Activated CD8-positive, alpha-beta memory T cell treated with anti-CD3 and anti-CD28 coated beads for 36 hours (primary cell): ENCODE data around the gene TAF6L. TPM values are rescaled to one million over a fixed set of nuclear protein-coding genes. Genes with fewer than 3 reads are reported as not detected.

ENCODE experiments used
- CTCF ChIA-PET: fragments of 350-600 bp; sonication (Branson Sonifier 250); formaldehyde crosslinking; loops from one replicate; lab custom pipeline; 2021; ENCODE audit warnings: antibody characterized with exemption; lab: Charles Lee
- POLR2A ChIA-PET: fragments of 350-600 bp; sonication (Branson Sonifier 250); formaldehyde crosslinking; loops from one replicate; lab custom pipeline; 2021; ENCODE audit warnings: antibody characterized with exemption; lab: Charles Lee
- total RNA-seq, 2 experiments: library from RNA; stranded (reverse); gene quantifications; one replicate each; pipeline ENCODE4 v1.2.3, GENCODE V29; 2021

Gene TAF6L
- total RNA-seq, 2 experiments from 2014 or later = 17.5 to 18.6 TPM

DNA sequence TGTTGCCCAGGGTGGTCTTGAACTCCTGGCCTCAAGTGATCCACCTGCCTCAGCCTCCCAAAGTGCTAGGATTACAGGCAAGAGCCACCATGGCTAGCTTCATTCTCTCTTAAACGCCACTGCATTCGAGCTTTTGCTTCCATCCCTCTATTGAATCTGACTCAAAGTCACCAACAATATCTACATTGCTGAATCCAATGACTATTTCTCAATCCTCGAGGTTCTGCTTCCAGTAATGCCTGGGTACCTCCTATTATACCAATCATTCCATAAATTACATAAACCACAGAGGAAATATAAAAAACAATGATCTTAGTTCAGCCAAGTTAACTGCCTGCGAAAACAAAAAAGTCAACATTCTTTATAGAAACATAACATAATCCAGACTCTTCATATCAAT, 45.9 kb downstream of the TAF6L start:
- POLR2A ChIA-PET = interaction anchor here (0.6 to 1.7 kb wide), 4 partner anchors 11 to 39 kb away, joined by 3 to 6 read pairs (median 6); partner anchors contain the start of gene NXF1

DNA sequence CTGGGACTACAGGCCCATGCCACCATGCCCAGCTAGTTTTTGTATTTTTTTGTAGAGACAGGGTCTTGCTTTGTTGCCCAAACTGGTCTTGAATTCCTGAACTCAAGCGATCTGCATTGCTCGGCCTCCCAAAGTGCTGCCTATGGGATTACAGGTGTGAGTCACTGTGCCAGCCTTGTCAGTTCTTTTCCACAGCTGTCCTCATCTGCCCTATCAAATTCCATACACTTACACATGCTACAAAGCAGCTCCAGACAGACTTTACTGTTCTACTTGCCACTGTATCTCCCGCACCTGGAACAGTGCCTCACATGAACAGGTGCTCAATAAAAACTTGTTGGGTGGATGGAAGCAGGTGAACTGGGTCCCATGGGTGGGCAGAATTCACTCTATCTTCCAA, 52.5 kb downstream of the TAF6L start:
- CTCF ChIA-PET = interaction anchor here (0.8 kb wide), 1 partner anchor 36 kb away, joined by 3 read pairs; no protein-coding TSS in a partner anchor
- POLR2A ChIA-PET = no interaction called here

More for the DNA sequence above, 45.9 kb downstream of the TAF6L start:
- CTCF ChIA-PET = interaction anchor here (0.7 to 2.4 kb wide), 3 partner anchors 9 to 30 kb away, joined by 3 to 10 read pairs (median 5); partner anchors contain the start of genes NXF1 and TMEM179B

DNA sequence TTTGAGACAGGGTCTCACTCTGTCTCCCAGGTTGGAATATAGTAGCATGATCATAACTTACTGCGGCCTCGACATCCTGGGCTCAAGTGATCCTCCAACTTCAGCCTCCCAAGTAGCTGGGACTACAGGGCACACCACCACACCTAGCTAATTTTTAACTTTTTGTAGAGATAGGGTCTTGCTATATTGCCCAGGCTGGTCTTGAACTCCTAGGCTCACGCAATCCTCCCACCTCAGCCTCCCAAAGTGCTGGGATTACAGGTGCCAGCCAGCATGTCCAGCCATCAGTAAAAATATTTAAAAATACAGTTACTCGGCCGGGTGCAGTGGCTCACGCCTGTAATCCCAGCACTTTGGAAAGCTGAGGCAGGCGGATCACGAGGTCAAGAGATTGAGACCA, 56.9 kb downstream of the TAF6L start:
- POLR2A ChIA-PET = interaction anchor here (0.6 kb wide), 1 partner anchor 11 kb away, joined by 6 read pairs; no protein-coding TSS in a partner anchor
- CTCF ChIA-PET = interaction anchor here (1.1 kb wide), 1 partner anchor 41 kb away, joined by 3 read pairs; the partner anchor contains the start of gene TMEM179B

DNA sequence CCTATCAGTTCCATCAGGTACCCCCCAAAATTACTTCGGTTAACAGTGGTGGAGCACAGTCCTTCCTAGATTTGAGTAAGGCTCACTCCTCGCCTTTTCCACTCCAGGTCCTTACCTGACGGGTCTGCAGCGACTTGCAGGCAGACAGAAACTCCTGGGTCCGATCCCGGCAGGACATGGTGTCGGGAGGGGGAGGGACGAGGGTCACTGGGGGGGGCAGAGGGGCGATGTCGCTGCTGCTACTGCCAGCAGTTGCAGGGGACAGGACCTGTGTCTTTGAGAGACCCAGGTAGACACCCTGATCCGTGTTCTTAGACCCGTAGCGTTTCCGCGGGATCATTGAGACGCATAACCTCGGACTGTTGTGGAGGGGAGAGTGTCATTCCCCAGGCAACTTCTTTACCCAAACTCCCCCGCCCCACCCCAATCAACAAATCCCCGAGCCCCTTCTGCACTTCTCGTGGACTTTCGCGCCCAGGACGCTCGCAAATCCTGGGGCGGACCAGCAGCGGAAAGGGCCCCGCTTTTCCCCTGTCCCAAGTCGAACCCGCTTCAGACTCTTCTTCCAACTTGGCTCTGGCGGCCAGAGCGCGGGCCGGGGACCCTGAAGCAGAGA, 59.8 kb downstream of the TAF6L start:
- ChIA-PET CTCF (interaction anchor here (0.9 to 1.5 kb wide), 2 partner anchors 44 to 50 kb away, joined by 4 to 6 read pairs; partner anchors contain the start of genes SLC3A2 and TMEM179B), POLR2A (interaction anchor here (1.0 to 3.9 kb wide), 9 partner anchors 10 to 69 kb away, joined by 3 to 41 read pairs (median 8); partner anchors contain the start of genes NXF1, POLR2G, SLC3A2 and TMEM179B)

DNA sequence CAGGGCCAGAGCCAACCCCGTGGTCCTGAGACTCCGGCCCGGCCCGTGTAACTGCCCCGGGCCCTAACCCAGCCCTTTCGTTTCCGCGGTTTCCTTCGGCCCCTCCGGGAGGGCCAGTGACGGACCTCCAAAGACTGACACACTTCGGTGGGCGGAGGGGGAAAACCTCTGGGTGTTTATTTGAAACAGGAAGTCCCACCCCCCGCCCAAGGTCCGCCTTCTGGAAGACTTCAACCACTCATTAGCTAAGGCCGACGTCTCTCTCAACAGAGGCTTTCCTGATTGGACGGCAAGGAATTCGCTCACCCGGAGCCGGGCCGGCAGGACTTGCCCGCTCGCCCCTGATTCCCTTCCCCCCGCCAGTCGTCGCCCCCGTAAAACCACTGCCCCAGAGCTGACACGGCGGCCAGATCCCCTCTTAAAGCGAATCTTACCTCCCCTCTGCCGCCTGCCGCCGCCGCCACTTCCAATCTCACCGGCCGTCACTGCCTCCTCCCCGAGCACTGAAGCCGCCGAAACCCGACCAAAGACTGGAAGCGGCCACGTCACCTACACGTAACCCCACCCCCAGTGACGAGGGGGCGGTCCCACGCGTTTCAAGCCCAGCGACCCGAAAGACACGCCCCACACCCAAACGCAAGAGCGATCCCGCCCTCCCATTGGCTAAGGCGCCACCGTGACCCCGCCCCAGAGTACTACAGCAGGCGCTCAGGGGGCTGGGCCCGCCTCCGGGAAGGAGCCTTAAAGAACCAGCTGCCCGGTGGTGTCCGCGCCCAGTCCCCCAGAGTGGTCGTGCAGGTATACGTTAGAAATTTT, 60.5 kb downstream of the TAF6L start, which contains the start of gene STX5:
Gene STX5, minus strand, starts transcription at position 532 of the 816 bp plus-strand sequence. CDS start 808 bp downstream, outside the sequence.
- CTCF ChIA-PET = interaction anchor here (0.6 to 1.1 kb wide), 4 partner anchors 11 to 173 kb away, joined by 3 to 6 read pairs (median 3); partner anchors contain the start of gene SLC3A2

DNA sequence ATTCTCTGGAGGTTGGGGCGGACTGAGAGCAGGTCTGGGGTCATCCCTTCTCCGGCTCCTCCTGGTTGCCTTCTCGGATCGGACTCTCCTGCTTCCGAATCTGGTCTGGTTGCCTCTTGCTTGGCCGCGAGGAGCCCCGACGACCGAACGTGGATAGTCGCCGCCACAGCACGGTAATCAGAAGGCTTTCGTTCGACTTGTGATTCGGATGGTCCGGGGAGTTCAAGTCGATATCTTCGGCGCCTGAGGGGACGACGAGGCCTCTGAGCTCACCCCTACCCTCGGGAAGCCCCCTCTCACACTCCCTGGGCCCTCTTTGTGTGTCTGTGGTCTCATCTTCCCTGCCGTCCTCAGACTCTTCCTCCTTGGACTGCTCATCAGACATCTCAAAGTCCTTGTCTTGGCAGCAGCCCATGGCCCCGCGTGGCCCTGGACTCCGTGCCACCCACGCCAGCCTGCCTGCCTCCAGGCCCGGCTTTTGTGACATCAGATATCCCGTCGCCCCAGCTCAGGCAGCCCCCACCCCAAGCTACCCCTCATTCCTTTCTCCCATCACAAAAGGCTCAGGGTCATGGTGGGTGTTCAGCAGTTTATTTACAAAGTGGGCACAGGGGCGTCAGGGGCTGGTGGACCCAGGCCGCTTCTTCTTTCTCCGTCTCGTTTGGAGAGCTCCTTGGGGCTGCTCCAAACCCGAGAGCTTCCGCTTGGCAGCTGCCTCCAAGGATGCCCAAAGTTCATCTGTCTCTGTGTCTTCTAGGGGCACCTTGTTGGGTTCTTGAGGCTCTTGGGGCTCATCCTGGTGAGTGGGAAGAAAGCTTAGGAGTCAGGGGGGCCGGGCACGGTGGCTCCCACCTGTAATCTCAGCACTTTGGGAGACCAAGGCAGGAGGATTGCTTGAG, 61.4 kb downstream of the TAF6L start, which contains the start of gene TEX54:
Gene TEX54, minus strand, starts transcription at position 506 of the 899 bp plus-strand sequence.
- ChIA-PET CTCF (interaction anchor here (0.6 to 1.2 kb wide), 5 partner anchors 10 to 240 kb away, joined by 3 read pairs; no protein-coding TSS in a partner anchor), POLR2A (interaction anchor here (0.5 to 3.9 kb wide), 17 partner anchors 8 to 290 kb away, joined by 3 to 41 read pairs (median 8); partner anchors contain the start of genes HNRNPUL2, NXF1, SLC3A2 and TMEM179B)

More for the DNA sequence above, 60.5 kb downstream of the TAF6L start, which contains the start of gene STX5:
- POLR2A ChIA-PET = interaction anchor here (0.6 to 3.9 kb wide), 17 partner anchors 9 to 308 kb away, joined by 3 to 41 read pairs (median 8); partner anchors contain the start of genes HNRNPUL2, NXF1, POLR2G and SLC3A2

DNA sequence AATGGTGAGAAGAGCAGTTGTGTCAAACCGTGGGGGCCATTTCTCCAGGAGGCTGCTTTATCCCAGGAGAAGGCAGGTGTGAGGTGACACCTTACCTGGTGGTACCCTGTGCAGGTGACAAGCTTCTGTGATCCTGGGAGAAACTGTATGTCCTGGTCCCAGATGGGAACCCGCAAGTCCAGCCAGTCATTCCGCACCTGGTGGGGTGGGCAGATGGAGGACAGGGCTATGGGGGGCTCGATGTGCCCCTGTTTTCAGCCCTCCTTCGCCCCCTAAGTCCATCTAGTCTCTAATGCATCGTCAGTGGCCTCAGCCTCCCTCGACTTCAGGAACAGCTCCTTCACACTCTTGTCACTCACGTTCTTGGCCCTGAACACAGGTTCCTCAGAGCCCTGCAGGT, 64.1 kb downstream of the TAF6L start:
- CTCF ChIA-PET = interaction anchor here (0.9 to 1.0 kb wide), 2 partner anchors 46 to 48 kb away, joined by 3 read pairs; partner anchors contain the start of genes SLC3A2 and TMEM179B
- POLR2A ChIA-PET = interaction anchor here (0.5 to 1.5 kb wide), 2 partner anchors 14 to 35 kb away, joined by 4 to 11 read pairs; no protein-coding TSS in a partner anchor

Other genes starting within 250 kb of the TAF6L start
- gene AHNAK, start 224.6 kb upstream of the TAF6L start, total RNA-seq = 10 to 100 TPM; 70.7 to 75.1 TPM
- 1,000 to 10,000 TPM; 1,860 to 1,862 TPM for gene EEF1G, start 197.5 kb upstream of the TAF6L start, total RNA-seq
- 10 to 100 TPM; 30.9 to 33.0 TPM for gene TUT1, start 179.9 kb upstream of the TAF6L start, total RNA-seq
- gene MTA2, start 169.5 kb upstream of the TAF6L start, total RNA-seq = 100 to 1,000 TPM; 214 to 216 TPM
- 100 to 1,000 TPM; 126 to 131 TPM for gene EML3, start 158.6 kb upstream of the TAF6L start, total RNA-seq
- gene ROM1, start 158.1 kb upstream of the TAF6L start, total RNA-seq = 1 to 10 TPM; 3.0 to 3.2 TPM
- gene B3GAT3, start 149.4 kb upstream of the TAF6L start, total RNA-seq = 10 to 100 TPM; 72.5 to 77.8 TPM
- 100 to 1,000 TPM; 214 to 215 TPM for gene GANAB, start 124.8 kb upstream of the TAF6L start, total RNA-seq
- gene INTS5, start 118.1 kb upstream of the TAF6L start, total RNA-seq = 10 to 100 TPM; 43.9 to 44.5 TPM
- 100 to 1,000 TPM; 160 to 172 TPM for gene C11orf98, start 106.2 kb upstream of the TAF6L start, total RNA-seq
- 10 to 100 TPM; 46.9 to 51.0 TPM for gene CSKMT, start 106.1 kb upstream of the TAF6L start, total RNA-seq
- gene UQCC3, start 99.7 kb upstream of the TAF6L start, total RNA-seq = 1 to 10 TPM; 5.3 to 6.0 TPM
- 10 to 100 TPM; 21.3 to 24.6 TPM for gene LBHD1, start 99.1 kb upstream of the TAF6L start, total RNA-seq
- 100 to 1,000 TPM; 129 TPM for gene UBXN1, start 92.3 kb upstream of the TAF6L start, total RNA-seq
- gene LRRN4CL, start 81.9 kb upstream of the TAF6L start, total RNA-seq = under 1 TPM; 0.10 to 0.13 TPM
- 10 to 100 TPM; 32.9 to 39.1 TPM for gene BSCL2, start 64.0 kb upstream of the TAF6L start, total RNA-seq
- not detected for gene GNG3, start 63.7 kb upstream of the TAF6L start, total RNA-seq
- 10 to 100 TPM; 56.2 to 61.9 TPM for gene HNRNPUL2, start 43.9 kb upstream of the TAF6L start, total RNA-seq
- gene TTC9C, start 42.9 kb upstream of the TAF6L start, total RNA-seq = 10 to 100 TPM; 31.6 to 33.2 TPM
- gene ZBTB3, start 17.2 kb upstream of the TAF6L start, total RNA-seq = 1 to 10 TPM; 9.3 to 9.8 TPM
- gene POLR2G, start 9.8 kb upstream of the TAF6L start, total RNA-seq = 100 to 1,000 TPM; 137 to 146 TPM
- gene TMEM179B, start 16.0 kb downstream of the TAF6L start, total RNA-seq = 10 to 100 TPM; 36.1 to 42.7 TPM
- gene TMEM223, start 20.6 kb downstream of the TAF6L start, total RNA-seq = 10 to 100 TPM; 12.4 to 13.1 TPM
- 10 to 100 TPM; 93.1 to 95.4 TPM for gene NXF1, start 34.0 kb downstream of the TAF6L start, total RNA-seq
- 10 to 100 TPM; 24.9 to 27.0 TPM for gene STX5, start 60.7 kb downstream of the TAF6L start, total RNA-seq
- 1 to 10 TPM in 1 of 2 experiments, not detected in 1; 1.4 TPM for gene TEX54, start 61.4 kb downstream of the TAF6L start, total RNA-seq
- 100 to 1,000 TPM; 122 to 124 TPM for gene WDR74, start 68.2 kb downstream of the TAF6L start, total RNA-seq
- gene SLC3A2, start 109.5 kb downstream of the TAF6L start, total RNA-seq = 100 to 1,000 TPM; 443 to 455 TPM
- not detected for gene CHRM1, start 150.0 kb downstream of the TAF6L start, total RNA-seq
- not detected for gene SLC22A6, start 213.6 kb downstream of the TAF6L start, total RNA-seq
- not detected for gene SLC22A8, start 244.4 kb downstream of the TAF6L start, total RNA-seq